H9 (cell line): Measurements from ENCODE around the gene CDC14A. TPM values are rescaled to one million over a fixed set of nuclear protein-coding genes. Genes with fewer than 3 reads are reported as not detected.

Experiments used
- DNase-seq: peaks from one replicate; pipeline ENCODE4 v3.0.0-alpha.2; 2017
- H2AFZ ChIP-seq: one replicate; pipeline ENCODE4 v1.6.1; 2013; ENCODE audit warnings: mild to moderate bottlenecking, low read length, control low read depth, moderate library complexity
- H2AK5ac ChIP-seq: 2 replicates; pipeline ENCODE4 v1.6.1; 2013; ENCODE audit warnings: low read length, control low read depth, mixed read lengths; ENCODE audit not compliant: insufficient read length
- H2BK120ac ChIP-seq: one replicate; pipeline ENCODE4 v1.6.1; 2013; ENCODE audit warnings: low read depth, mild to moderate bottlenecking, low read length, control low read depth, inconsistent platforms; ENCODE audit not compliant: poor library complexity, severe bottlenecking
- H2BK12ac ChIP-seq: 2 replicates; pipeline ENCODE4 v1.6.1; 2013; ENCODE audit warnings: low read length, control low read depth, mixed read lengths, low read depth; ENCODE audit not compliant: insufficient read length
- H2BK15ac ChIP-seq: 2 replicates; pipeline ENCODE4 v1.6.1; 2013; ENCODE audit warnings: low read depth, low read length, control low read depth
- H2BK20ac ChIP-seq: one replicate; pipeline ENCODE4 v1.6.1; 2013; ENCODE audit warnings: low read depth, mild to moderate bottlenecking, low read length, control low read depth, inconsistent platforms; ENCODE audit not compliant: poor library complexity, severe bottlenecking
- H2BK5ac ChIP-seq: 2 replicates; pipeline ENCODE4 v1.6.1; 2013; ENCODE audit warnings: low read length, control low read depth, mixed read lengths; ENCODE audit not compliant: insufficient read length
- H3K14ac ChIP-seq: 2 replicates; pipeline ENCODE4 v1.6.1; 2013; ENCODE audit warnings: low read length, control low read depth; ENCODE audit not compliant: insufficient read depth
- H3K18ac ChIP-seq: 2 replicates; pipeline ENCODE4 v1.6.1; 2013; ENCODE audit warnings: low read depth, mild to moderate bottlenecking, mixed read lengths, low read length, control low read depth; ENCODE audit not compliant: insufficient read length
- H3K23ac ChIP-seq: 2 replicates; pipeline ENCODE4 v1.6.1; 2013; ENCODE audit warnings: low read length, control low read depth, mixed read lengths, low read depth; ENCODE audit not compliant: insufficient read length
- H3K23me2 ChIP-seq: 2 replicates; pipeline ENCODE4 v1.6.1; 2013; ENCODE audit warnings: low read depth, mild to moderate bottlenecking, mixed read lengths, low read length, control low read depth; ENCODE audit not compliant: insufficient read length, poor library complexity, severe bottlenecking
- H3K27ac ChIP-seq: 2 replicates; pipeline ENCODE4 v1.5.1; 2013; ENCODE audit warnings: low read length, control low read depth, mixed read lengths, low read depth; ENCODE audit not compliant: insufficient read length
- H3K27me3 ChIP-seq: 2 replicates; pipeline ENCODE4 v1.6.1; 2013; ENCODE audit warnings: low read length, control low read depth, inconsistent platforms; ENCODE audit not compliant: insufficient read depth
- H3K4ac ChIP-seq: 2 replicates; pipeline ENCODE4 v1.6.1; 2013; ENCODE audit warnings: low read depth, mild to moderate bottlenecking, control low read depth, inconsistent platforms, low read length, moderate library complexity
- H3K4me1 ChIP-seq: 2 replicates; pipeline ENCODE4 v1.6.1; 2013; ENCODE audit warnings: low read length, control low read depth, inconsistent platforms; ENCODE audit not compliant: insufficient read depth
- H3K4me2 ChIP-seq: 2 replicates; pipeline ENCODE4 v1.6.1; 2013; ENCODE audit warnings: low read length, control low read depth, mixed read lengths; ENCODE audit not compliant: insufficient read length, insufficient read depth
- H3K56ac ChIP-seq: 2 replicates; pipeline ENCODE4 v1.6.1; 2013; ENCODE audit warnings: low read depth, mild to moderate bottlenecking, mixed read lengths, low read length, control low read depth; ENCODE audit not compliant: insufficient read length
- H3K79me1 ChIP-seq: 2 replicates; pipeline ENCODE4 v1.6.1; 2013; ENCODE audit warnings: low read depth, mild to moderate bottlenecking, moderate library complexity, low read length, control low read depth, inconsistent platforms; ENCODE audit not compliant: insufficient read depth, poor library complexity, severe bottlenecking
- H3K79me2 ChIP-seq: 2 replicates; pipeline ENCODE4 v1.6.1; 2013; ENCODE audit warnings: low read length, control low read depth, inconsistent platforms; ENCODE audit not compliant: insufficient read depth
- H3K9ac ChIP-seq: 2 replicates; pipeline ENCODE4 v1.6.1; 2013; ENCODE audit warnings: low read length, control low read depth, mixed read lengths; ENCODE audit not compliant: insufficient read length; ENCODE audit errors: extremely low read depth
- H3K9me3 ChIP-seq: one replicate; pipeline ENCODE4 v1.6.1; 2013; ENCODE audit warnings: low read depth, low read length, inconsistent platforms; ENCODE audit not compliant: control insufficient read depth
- H3T11ph ChIP-seq: one replicate; pipeline ENCODE4 v1.6.1; 2013; ENCODE audit warnings: mild to moderate bottlenecking, low read length, control low read depth, inconsistent platforms
- H4K20me1 ChIP-seq: one replicate; pipeline ENCODE4 v1.6.1; 2013; ENCODE audit not compliant: control insufficient read depth, insufficient read length, insufficient read depth
- H4K5ac ChIP-seq: 2 replicates; pipeline ENCODE4 v1.6.1; 2013; ENCODE audit warnings: low read depth, mild to moderate bottlenecking, mixed read lengths, low read length, control low read depth; ENCODE audit not compliant: insufficient read length
- H4K8ac ChIP-seq: replicated peaks from 2 replicates; pipeline ENCODE4 v1.6.1; 2013; ENCODE audit warnings: low read length, control low read depth, mixed read lengths, low read depth; ENCODE audit not compliant: insufficient read length
- H4K91ac ChIP-seq: 2 replicates; pipeline ENCODE4 v1.6.1; 2013; ENCODE audit warnings: low read depth, mild to moderate bottlenecking, moderate library complexity, mixed read lengths, low read length, control low read depth; ENCODE audit not compliant: insufficient read length
- H3K27ac Mint-ChIP-seq, 3 experiments: 2 replicates in 2 of 3; 3 replicates in 1 of 3; pipeline ENCODE4 v1.8.0; 2020 to 2021; ENCODE audit warnings: mixed read lengths in 3 of 3, mild to moderate bottlenecking in 1 of 3, moderate library complexity in 1 of 3
- H3K27me3 Mint-ChIP-seq: 2 replicates; pipeline ENCODE4 v1.8.0; 2021; ENCODE audit warnings: low read depth, mild to moderate bottlenecking, moderate library complexity, mixed read lengths
- H3K36me3 Mint-ChIP-seq, 3 experiments: 2 replicates in 2 of 3; 3 replicates in 1 of 3; pipeline ENCODE4 v1.8.0; 2020 to 2021; ENCODE audit warnings: low read depth in 3 of 3, mixed read lengths in 3 of 3; ENCODE audit not compliant: insufficient read depth in 1 of 3
- H3K4me1 Mint-ChIP-seq, 2 experiments: 2 replicates each; pipeline ENCODE4 v1.8.0; 2020; ENCODE audit warnings: mixed read lengths in 2 of 2
- H3K4me3 Mint-ChIP-seq, 2 experiments: 2 replicates in 1 of 2; 3 replicates in 1 of 2; pipeline ENCODE4 v1.8.0; 2020 to 2021; ENCODE audit warnings: mild to moderate bottlenecking in 2 of 2, mixed read lengths in 2 of 2, moderate library complexity in 1 of 2
- H3K9me3 Mint-ChIP-seq, 2 experiments: 2 replicates in 1 of 2; 3 replicates in 1 of 2; pipeline ENCODE4 v1.8.0; 2020; ENCODE audit warnings: mild to moderate bottlenecking in 2 of 2, mixed read lengths in 2 of 2, moderate library complexity in 1 of 2
- WGBS: extraction: QIAGEN DNeasy Blood & Tissue Kit; methylation state at CpG from one replicate; pipeline ENCODE4 v1.1.7; 2013; ENCODE audit warnings: missing lambda C conversion rate, low lambda C conversion rate, mixed read lengths; ENCODE audit not compliant: insufficient read length; ENCODE audit errors: extremely low coverage; 5-methylcytosine and 5-hydroxymethylcytosine counted together
- total RNA-seq: library from RNA; stranded (reverse); gene quantifications from 2 replicates; pipeline ENCODE4 v1.2.1, GENCODE V29; 2021
- TF ChIP-seq, protein P1 (sequence below): fragments of 200-600 bp; sonication (generic); conservative IDR thresholded peaks from 3 replicates; pipeline ENCODE4 v1.8.0; 2021; ENCODE audit warnings: antibody characterized with exemption, mild to moderate bottlenecking

Gene CDC14A
- total RNA-seq, 1 experiment from 2014 or later: 8.9 TPM

- TF ChIP-seq, protein P1, sequence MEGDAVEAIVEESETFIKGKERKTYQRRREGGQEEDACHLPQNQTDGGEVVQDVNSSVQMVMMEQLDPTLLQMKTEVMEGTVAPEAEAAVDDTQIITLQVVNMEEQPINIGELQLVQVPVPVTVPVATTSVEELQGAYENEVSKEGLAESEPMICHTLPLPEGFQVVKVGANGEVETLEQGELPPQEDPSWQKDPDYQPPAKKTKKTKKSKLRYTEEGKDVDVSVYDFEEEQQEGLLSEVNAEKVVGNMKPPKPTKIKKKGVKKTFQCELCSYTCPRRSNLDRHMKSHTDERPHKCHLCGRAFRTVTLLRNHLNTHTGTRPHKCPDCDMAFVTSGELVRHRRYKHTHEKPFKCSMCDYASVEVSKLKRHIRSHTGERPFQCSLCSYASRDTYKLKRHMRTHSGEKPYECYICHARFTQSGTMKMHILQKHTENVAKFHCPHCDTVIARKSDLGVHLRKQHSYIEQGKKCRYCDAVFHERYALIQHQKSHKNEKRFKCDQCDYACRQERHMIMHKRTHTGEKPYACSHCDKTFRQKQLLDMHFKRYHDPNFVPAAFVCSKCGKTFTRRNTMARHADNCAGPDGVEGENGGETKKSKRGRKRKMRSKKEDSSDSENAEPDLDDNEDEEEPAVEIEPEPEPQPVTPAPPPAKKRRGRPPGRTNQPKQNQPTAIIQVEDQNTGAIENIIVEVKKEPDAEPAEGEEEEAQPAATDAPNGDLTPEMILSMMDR: no peak
- Histone ChIP-seq H4K91ac (no peak overlapping the region), H3K79me2 (no peaks in the 10 kb centered on the region; the same call in 1 of the 2 replicates), H3K23me2 (no peaks in the 10 kb centered on the region), H3K9ac (no peak overlapping the region), H3K18ac (no peak overlapping the region), H2BK20ac (no peak overlapping the region), H4K5ac (no peak overlapping the region), H3K14ac (no peak overlapping the region), H3K9me3 (no peaks in the 10 kb centered on the region), H3K4ac (no peak overlapping the region), H3K4me1 (peaks cover 10% of the 10 kb centered on the region; the same call in 1 of the 2 replicates), H3K27ac (no peak overlapping the region), H3T11ph (no peak overlapping the region), H2AFZ (no peak overlapping the region), H2BK5ac (no peak overlapping the region), H3K23ac (no peak overlapping the region), H4K8ac (no peak overlapping the region), H2BK120ac (no peak overlapping the region), H3K4me2 (no peak overlapping the region), H3K27me3 (no peaks in the 10 kb centered on the region), H2AK5ac (no peak overlapping the region), H2BK12ac (no peak overlapping the region), H3K56ac (no peak overlapping the region), H4K20me1 (no peaks in the 10 kb centered on the region), H2BK15ac (no peak overlapping the region), H3K79me1 (no peaks in the 10 kb centered on the region)
- Mint-ChIP-seq H3K27ac (no peak overlapping the region; a peak in 1 of 7 replicates), H3K27me3 (no peaks in the 10 kb centered on the region), H3K4me3 (no peak overlapping the region), H3K36me3 (peaks cover 0 to 2% (median 2%) of the 10 kb centered on the region in 3 experiments; a peak in 3 of 7 replicates), H3K9me3 (no peaks in the 10 kb centered on the region), H3K4me1 (peaks cover 24 to 29% of the 10 kb centered on the region in 2 experiments)
- DNase-seq: no peak
- WGBS: no CpG with 5 or more reads among the region's 2 CpGs
Measured at GRCh38 chr1:100422065-100422464, 69.8 kb downstream of the CDC14A start.
